ENCODE data around the gene SLC25A25. TPM values are rescaled to one million over a fixed set of nuclear protein-coding genes. Genes with fewer than 3 reads are reported as not detected.

Gene SLC25A25
- total and polyA plus RNA-seq, 9 of the 15 experiments (the other 6 are each of a cell fraction or from before 2014, with no cell fraction given): 0.07 to 35.9 (median 23.2) TPM

- TF ChIP-seq CUX1 (CRISPR knock-in tag; IDR thresholded peaks at IDR 0.05) (no peak), SREBF2 (CRISPR knock-in tag; IDR thresholded peaks at IDR 0.05) (no peak), PTRF (tag; IDR thresholded peaks at IDR 0.05) (no peak), IRF1 (CRISPR knock-in tag; IDR thresholded peaks at IDR 0.05; ENCODE audit: borderline replicate concordance) (no peak), KHSRP (IDR thresholded peaks at IDR 0.05) (no peak), RBM17 (IDR thresholded peaks at IDR 0.05; ENCODE audit: borderline replicate concordance, low read depth, low read length) (no peak), ARID3A (IDR thresholded peaks at IDR 0.05; ENCODE audit: borderline replicate concordance, low read depth, low read length) (no peak), NKRF (IDR thresholded peaks at IDR 0.05; ENCODE audit: borderline replicate concordance) (no peak), ZNF57 (CRISPR knock-in tag; IDR thresholded peaks at IDR 0.05) (no peak), ATF4 (CRISPR knock-in tag; IDR thresholded peaks at IDR 0.05) (no peak), THRB (CRISPR knock-in tag; conservative IDR thresholded peaks at IDR 0.05) (no peak), ELK1 (CRISPR knock-in tag; IDR thresholded peaks at IDR 0.05) (no peak), MTA1 (IDR thresholded peaks at IDR 0.05; ENCODE audit: borderline replicate concordance) (no peak), KLF16 (IDR thresholded peaks at IDR 0.05) (no peak), NCOR1 (IDR thresholded peaks at IDR 0.05) (no peak)
Measured at GRCh38 chr9:128127568-128127989, 59.5 kb downstream of the SLC25A25 start, which contains the start of gene PTGES2 (continued).
